Stomach (tissue), 4 donors: ENCODE data around the gene FHOD3.

Source experiments
- CTCF ChIP-seq, 7 experiments: fragments of 450-650 bp in 4 of 7; fragments of 200-600 bp in 3 of 7; sonication (generic) in 3 of 7; IDR thresholded peaks; one replicate each; pipeline ENCODE4 v1.5.1; 2016 to 2019; ENCODE audit warnings: antibody characterized with exemption in 7 of 7, control low read depth in 2 of 7, mild to moderate bottlenecking in 1 of 7
- EP300 ChIP-seq: sonication (generic); formaldehyde crosslinking; IDR thresholded peaks from one replicate; pipeline ENCODE4 v1.6.1; 2017; ENCODE audit warnings: antibody characterized with exemption
- POLR2A ChIP-seq, 4 donors: fragments of 450-650 bp; IDR thresholded peaks; one replicate each; pipeline ENCODE4 v1.6.1; 2016; ENCODE audit warnings: antibody characterized with exemption in 4 of 4, control low read depth in 2 of 4, mild to moderate bottlenecking in 1 of 4, moderate library complexity in 1 of 4

GRCh38 chr18:36333414-36333813 lies 35.9 kb downstream of the FHOD3 start:
- no peak for TF ChIP-seq CTCF (IDR thresholded peaks at IDR 0.05)
- TF ChIP-seq POLR2A (IDR thresholded peaks at IDR 0.05), result no peak
- no peak for TF ChIP-seq EP300
